Activated gamma-delta T cell (primary cell): Measurements from ENCODE around the gene PARD3B.
"Not testable (repeated sequence)": the region's sequence is repeated elsewhere in the genome, so short reads cannot be mapped to it uniquely, and the experiment has no call there.

ENCODE experiments used
- DNase-seq: peaks from one replicate; lab custom pipeline; 2025; lab: John Stamatoyannopoulos, UW

Gene PARD3B

DNA sequence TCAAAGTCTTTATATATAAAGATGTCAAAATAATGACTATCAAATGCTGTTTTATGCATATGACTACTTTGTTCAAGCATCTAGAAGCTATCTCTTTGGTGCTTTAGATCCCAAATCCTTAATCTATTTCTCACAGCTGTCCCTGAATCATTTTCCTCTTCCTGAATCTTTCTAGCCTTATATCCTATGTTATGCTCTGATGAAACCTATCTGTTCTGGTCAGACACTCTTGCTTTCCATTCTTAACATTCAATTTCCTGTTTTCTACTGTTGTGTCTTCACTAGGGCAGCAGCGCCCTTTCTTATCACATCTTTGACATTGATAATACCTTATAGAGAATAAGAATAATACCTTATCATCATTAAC lies 6.3 kb upstream of the PARD3B start:
- no peak for DNase-seq

DNA sequence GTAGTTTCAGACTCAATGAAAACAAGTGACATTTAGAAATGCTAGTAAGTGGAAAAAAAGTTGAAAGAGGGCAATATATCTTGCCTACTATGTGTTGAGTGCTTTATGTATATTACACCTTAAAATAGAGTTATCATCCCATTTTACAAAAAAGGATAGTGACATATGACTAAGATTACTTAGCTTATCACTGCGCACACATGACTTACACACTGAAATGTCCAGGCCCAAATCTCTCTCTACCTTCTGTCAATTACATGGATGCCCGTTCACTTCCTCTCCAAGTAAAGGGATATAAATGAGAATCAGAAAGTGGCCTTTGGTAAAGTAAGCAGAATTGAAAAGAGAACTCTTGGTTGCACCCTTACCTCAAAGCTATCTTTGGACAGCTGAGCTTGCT lies 3.6 kb upstream of the PARD3B start:
- DNase-seq = no peak

DNA sequence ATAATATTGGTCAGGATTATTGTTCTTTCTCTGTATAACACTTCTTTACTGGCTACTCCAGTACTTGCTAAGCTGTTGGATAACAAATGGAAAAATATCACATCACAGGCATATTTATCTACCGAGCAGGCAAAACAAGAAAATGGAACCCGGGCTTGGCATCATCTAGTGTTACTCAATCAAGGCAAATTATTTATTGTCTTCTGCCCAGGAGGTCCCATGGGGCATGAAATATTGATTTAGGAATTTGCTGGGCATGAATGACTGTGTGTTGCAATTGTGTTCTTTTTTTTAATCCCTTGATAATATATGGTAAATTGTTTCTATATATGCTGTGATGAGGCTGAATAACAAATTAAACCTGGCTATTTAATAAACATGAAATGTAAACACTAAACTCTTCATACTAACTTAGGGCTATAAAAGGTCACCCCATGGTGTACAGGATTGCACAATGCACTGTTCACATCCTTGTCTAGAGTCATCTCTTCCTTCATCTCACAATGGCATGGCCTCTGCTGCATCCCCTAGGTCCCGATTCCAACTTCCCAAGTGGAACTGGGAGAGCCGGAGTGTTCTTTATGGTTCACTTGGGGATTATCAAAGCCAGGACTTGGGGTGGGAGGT lies 2.2 kb upstream of the PARD3B start:
- DNase-seq = no peak

DNA sequence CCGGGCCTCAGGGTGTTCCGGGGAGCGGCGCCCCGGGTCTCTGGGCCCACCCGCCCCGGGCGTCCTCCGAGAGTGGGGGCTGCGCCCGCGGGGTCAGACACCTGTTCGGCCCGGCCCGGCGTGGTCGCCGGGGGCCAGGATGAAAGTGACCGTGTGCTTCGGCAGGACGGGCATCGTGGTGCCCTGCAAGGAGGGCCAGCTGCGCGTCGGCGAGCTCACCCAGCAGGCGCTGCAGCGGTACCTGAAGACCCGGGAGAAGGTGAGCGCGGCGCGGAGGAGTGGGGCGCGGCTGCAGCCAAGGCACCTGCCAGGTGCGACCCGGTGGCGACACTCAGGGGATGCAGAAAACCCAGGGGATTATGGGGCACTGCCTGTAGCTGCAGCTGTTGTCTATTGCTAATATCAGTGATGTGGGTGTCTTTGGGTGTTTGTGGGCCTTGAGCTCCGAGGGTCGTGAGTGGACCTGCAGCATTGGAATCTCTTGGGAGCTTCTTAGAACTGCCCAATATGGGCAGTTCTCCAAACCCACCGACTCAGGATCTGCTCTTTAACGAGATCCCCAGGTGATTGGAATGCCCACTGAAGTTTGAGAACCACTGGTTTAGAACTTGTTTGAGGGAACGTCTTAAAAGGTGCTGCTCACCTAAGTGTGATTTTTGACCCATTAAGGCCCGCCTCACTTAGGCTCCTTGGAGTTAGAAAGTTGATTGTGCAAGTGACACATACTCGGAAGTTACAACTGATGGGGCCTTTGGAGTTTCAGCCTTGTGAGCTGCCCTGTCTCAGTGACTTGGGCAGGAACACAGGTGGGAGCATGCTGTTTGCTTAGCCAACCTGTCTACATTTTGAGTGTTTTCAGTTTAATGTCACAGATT lies 823 bp downstream of the PARD3B start:
- DNase-seq = no peak

DNA sequence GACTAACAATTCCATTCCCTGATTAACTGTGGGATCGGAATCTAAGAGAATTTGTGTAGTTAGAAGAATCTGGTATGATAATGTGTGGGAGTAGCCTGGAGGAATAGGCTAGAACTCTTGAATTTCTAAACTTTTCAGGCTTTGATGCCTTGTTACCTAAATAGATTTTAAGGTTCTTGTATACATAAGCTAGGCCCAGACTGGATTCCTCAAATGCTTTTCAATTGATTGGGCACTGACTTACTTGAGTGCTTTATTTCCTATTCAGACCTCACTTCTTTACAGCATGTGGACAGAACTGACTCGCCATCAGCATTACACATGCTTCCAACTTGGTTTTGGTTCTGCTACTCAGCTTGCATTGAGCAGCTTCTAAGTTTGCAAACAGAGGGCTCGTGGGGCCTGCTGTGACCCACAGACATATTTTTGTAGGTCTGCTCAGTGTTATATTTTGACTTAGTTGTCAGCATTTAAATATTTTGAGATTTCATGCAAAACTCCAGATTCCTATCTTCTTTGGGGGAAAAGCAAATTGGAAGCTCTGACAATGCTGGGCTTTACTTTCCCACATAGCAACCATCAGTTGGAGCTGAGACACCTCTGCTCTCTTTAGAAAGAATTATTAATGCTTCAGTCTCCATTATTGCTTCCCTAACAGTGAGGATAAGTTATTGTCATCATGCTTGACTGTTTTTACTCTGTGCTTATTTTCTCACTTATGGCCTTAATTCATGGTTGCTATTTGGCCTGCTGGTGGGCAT lies 5.7 kb downstream of the PARD3B start:
- DNase-seq = no peak

DNA sequence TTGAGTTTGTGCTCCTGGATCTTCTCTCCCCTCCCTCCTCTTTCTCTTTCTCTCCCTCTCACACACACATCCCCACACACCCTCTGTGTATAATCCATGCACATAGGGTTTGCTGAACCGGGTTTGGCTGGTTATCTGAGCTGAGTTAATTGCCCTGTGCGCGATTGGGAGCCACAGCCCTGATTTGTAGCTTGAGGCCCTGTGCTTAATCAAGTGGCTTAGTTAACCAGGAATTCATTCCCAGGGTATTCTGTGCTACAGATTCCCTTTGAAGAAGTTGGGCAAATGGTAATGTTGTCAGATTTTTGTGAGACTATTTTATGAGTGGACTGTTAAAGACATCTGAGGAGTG lies 6.2 kb downstream of the PARD3B start:
- no peak for DNase-seq

DNA sequence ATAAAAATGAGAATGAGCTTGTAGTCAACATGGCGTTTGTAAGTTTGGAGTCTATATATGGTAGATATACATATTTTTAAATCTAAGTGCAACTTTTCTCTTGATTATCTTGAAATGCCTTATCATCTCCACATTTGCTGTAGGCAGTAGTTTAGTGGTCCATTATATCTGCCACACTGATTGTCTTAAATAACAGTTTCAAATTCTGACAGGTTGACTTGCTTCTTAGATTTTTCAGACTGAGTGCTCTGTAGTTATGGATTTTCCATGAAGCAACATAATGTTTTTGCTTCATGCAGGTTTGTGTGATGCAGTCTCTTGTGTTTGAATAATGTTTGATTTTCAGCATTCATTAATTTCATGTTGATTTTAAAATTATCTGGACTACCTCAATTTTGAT lies 12.3 kb downstream of the PARD3B start:
- no peak for DNase-seq

DNA sequence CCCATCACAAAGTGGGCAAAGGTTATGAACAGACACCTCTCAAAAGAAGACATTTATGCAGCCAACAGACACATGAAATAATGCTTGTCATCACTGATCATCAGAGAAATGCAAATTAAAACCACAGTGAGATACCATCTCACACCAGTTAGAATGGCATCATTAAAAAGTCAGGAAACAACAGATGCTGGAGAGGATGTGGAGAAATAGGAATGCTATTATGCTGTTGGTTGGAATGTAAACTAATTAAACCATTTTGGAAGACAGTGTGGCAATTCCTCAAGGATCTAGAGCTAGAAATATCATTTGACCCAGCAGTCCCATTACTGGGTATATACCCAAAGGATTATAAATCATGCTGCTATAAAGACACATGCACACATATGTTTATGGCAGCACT lies 14.1 kb downstream of the PARD3B start:
- DNase-seq = not testable (repeated sequence)

DNA sequence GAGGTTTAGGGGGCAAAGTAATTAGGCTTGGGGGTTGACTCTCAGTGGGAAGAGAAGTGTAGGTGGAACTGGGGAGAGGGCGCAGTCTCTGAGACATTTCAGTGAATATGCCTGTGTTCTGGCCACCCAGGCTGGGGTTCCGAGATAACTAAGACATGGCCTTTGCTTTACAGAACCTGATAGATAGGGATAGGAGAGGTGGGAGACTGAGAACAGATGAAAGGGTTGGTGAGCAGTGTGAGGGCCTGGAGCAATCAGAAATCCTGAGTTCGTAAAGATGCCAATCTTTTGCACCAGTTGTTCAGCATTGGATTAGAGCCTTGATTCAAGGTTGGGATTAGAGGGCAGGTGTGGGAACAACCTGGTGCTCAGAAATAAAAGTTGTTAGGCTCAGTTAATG lies 15.6 kb downstream of the PARD3B start:
- no peak for DNase-seq

DNA sequence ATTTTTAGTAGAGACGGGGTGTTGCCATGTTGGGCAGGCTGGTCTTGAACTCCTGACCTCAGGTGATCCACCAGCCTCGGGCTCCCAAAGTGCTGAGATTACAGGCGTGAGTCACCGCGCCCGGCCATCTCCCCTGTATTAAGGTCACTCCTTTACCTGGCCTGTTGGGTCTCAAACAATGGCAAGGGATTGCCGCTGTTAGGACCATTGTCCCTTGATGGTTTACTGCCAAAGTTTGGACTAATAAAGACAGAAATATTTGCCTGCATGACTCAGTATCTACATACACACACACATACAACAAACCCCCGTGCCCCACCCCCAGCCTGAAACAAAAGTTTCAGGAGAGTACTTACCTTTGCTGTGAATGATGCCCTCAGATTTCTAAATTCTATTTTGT lies 16.5 kb downstream of the PARD3B start:
- DNase-seq = no peak

DNA sequence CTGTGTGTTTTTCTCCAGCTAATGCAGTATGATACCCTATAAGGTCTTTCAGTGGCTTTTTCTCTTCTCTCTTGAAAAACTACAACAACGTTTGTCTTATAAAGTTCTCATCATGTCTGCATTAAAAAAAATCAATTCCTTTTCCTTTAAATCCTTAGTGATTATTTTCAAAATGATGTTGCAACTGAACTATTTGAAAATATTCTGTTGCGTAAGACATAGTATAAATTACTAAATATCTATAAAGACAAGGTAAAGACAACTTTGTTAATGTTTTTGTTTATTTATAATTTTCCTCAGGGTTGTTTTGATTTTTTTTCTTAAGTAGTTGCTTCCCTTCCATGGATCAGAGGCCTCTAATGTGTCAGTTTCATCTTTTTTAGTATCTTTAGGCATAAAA lies 21.2 kb downstream of the PARD3B start:
- DNase-seq = no peak

DNA sequence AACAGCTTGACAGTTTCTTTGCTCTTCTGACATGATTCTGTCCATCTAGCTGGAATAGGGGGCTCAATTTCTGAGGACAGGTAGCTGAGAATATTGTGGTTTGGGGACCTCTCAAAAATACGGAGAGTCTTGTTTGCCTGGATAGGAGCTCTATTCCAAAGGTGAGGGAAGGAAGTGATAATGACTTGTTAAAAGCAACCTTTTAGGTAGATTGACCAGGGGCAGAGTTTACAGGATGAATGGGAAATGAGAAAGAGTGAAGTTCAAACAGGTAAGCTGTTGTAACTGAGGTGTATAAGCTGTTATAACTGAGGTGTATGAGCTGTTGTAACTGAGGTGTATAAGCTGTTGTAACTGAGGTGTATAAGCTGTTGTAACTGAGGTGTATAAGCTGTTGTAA lies 25.1 kb downstream of the PARD3B start:
- DNase-seq = no peak

DNA sequence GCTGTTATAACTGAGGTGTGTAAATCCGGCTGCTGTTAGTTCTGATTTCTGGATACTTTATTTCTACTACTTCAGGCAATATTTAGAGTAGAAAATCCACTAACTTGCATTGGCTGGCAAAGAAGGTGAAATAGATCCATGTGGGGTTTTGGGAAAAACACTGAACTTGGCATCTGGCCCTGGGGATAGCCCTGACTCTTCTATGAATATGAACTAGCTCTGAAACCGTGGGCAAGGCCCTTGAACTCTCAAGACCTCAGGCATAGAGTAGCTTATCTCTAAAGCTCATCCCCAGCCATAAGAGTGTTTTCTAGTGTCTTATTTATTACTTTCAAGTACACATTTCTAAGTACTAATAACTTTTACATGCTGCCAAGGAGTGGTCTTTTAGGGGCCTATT lies 25.8 kb downstream of the PARD3B start:
- DNase-seq = no peak

DNA sequence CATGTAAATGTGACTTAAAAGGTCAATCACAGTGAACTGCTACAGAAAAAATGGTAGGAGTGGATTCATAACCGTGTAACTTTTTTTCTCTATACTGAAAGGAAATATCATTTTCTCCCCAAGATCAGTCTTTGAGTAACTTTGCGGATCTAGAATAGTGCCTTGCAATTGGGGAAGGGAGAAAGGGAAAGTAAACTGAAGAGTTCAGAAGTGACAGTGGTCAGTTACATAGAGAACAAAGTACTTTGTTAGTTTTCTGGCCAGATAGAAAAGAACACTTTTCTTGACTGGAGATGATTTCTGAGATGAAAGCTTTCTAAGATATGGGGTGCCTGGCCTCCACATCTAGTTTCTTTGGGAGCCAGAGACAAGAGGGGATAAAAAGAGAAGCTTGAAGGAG lies 26.6 kb downstream of the PARD3B start:
- DNase-seq = no peak

DNA sequence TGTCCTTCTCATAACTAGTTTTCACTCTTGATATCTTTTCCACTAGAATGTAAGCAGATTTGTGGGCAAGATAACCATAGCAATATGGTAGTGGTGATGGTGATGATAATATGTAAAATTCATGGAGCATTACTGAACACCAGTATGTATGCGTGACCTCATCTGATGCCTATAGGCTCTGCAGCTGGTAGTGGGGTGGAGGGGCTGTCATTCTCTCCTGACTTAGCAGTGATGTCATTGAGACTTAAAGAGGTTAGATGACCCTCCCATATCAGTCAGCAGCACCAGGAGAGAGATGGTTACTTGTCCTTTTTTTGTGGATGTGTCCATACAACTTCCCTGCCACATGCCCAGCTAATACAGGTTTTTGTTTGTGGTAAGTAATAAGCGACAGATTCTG lies 27.9 kb downstream of the PARD3B start:
- DNase-seq = no peak

DNA sequence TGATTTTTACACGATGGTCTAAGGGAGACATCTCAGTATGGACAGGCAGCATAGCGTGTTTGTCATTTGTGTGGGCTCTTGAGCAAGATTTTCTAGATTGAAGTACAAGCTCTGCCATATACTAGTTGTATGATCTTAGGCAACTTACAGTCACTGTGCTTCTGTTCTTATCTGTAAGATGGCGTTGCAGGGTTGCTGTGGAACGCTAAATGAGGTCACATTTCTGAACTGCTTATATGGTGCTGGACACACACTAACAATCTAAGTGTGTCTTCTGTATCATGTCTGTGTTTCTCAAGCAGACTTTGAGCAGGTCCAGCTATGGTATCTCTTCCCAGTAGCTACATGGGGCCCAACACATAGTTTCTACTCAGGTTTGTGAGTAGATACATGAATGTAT lies 29.2 kb downstream of the PARD3B start:
- no peak for DNase-seq

DNA sequence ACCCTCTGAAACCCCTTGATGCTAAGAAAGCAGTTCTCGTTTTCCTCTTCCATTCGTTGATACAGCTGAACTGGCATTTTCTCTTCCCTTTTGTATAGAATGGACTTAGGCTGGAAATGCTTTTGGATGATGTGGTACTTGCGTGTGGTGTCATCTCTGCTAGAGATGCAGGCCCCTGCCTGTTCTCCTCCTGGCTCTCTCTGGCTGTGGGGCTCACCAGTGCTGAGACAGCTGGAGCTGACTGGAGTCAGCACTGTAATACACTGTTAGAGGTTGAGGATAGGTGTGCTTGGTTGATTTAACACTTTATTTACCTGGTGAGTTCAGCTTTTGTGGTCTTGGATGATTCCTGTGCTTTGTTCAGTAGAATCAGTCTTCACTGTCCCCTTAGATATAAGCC lies 30.2 kb downstream of the PARD3B start:
- no peak for DNase-seq

DNA sequence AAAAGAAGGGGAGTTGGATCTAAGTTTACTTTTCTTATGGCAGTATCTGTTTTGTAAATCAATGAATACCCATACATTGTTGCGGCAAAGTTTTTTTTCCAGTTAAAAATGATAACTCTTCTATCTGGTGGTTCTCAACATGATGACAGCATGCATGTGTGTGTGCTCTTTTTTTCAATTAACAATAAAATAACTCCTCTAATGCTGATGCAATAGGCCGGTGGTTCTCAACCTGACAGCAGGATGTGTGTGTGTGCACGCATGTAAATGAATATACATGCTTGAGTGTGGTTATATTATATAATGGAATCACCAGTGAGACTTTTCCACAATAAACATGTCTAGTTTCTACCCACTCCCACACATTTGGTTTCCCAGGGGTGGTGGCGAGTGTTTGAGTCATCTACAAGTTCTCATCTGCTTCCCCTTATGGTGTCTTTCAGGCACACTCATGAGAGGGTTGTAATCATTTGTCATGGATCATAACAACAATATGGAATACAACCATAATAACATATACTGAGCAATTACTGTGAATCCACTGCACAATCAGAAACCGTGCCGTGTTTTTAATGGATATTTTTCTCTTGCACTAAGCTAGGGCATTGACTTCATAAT lies 31.2 kb downstream of the PARD3B start:
- DNase-seq = no peak

DNA sequence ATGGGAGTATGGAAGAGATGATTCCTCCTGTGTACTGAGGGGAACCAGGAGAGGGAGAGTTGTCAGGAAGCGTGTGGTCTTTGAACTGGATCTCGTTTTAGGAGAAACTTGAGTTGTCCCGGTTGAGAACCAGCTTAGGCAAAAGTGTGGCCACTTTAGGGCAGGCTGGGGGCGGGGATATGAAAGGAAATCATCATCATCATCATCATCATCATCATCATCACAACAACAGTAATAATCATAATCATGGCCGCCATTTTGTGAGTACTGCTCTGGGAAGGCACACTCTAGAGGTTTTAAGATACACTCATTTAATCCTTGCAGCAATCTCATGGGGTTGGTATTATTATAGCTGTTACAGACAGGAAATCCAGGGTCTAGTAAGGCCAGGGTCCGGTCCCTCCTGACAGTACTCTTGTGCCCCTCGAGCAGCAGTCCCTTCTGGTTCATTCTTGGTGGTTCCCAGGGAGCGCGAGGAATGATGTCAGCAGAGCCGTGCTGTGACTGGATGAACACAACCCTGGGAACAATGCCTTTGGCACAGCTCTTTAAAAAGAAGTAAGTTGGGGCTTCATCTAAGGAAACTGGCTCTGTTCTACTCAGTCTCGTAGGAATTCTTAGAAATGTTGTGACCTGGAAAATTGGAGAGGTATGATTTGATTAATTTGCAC lies 33.8 kb downstream of the PARD3B start:
- no peak for DNase-seq

DNA sequence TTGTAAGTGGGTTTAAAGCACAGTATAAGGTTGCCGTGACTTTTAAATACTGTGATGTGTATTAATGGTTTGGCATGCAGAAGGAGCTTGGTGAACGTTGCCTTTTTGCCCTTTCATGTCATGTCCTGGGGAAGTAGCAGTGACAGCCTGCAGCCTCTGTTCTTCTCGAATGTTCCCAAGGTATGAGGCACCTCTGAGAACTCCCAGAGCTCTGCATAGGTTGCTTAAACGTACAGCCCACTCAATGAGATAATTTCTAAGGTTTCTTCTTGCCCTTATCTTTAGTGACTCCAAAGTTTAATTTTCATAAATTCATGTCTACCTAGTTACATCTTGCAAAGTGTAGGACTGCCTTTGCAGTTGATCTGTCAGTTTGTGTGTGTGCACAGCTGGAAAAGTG lies 36.7 kb downstream of the PARD3B start:
- DNase-seq = no peak

DNA sequence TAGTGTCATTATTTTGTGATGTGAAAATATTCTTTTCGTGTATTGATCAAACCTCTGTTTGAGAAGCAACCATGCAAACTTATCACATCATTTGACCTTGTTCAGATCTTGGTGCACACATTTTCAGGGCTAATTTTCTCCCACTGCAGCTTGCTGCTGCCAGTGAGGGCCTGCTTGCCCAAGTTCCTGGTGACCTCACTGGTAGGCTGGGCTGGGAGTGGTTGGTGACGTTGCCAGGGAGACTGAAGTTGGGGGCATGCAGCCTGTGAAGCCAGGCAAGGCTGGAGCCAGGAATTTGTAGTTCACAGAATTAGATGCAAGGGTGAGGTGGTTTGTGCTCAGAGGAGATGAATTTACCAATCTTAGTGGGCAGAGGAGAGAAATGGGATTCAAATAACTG lies 38.5 kb downstream of the PARD3B start:
- DNase-seq = no peak

DNA sequence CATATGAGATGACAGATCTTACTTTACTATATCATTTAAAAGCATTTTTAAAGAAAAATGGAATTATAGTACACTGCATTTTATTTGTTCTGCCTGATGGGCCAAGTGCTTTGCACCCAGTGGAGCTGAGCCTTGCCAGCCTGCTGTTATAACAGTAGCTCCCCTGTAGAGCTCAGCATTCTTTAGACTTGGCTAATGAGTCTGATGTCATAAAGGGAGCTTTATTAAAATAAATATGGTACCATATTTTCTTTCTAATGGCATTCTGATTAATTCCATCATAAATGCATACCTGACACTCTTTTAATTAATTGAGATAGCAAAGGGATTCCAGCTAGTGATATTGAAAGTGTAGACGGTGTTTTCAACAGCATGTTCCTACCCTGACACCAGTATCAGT lies 40.7 kb downstream of the PARD3B start:
- no peak for DNase-seq
